MM.1S (cell line): Measurements from ENCODE around the gene CT83.

Experiments
- DNase-seq: peaks from one replicate; pipeline ENCODE4 v3.0.0-alpha.2; 2015
- H2AFZ ChIP-seq: fragments of 300-600 bp; sonication (generic); 2 replicates; pipeline ENCODE4 v1.6.0; 2016; ENCODE audit warnings: antibody characterized with exemption, low read length
- H3F3A ChIP-seq: fragments of 300-600 bp; sonication (generic); 2 replicates; pipeline ENCODE4 v1.6.1; 2016; ENCODE audit warnings: mild to moderate bottlenecking, antibody characterized with exemption, low read length, moderate library complexity, mixed read lengths; ENCODE audit not compliant: insufficient read depth
- H3K27ac ChIP-seq: fragments of 300-600 bp; sonication (generic); 2 replicates; pipeline ENCODE4 v1.5.1; 2016; ENCODE audit warnings: mild to moderate bottlenecking, low read length
- H3K27me3 ChIP-seq: fragments of 300-600 bp; sonication (generic); replicated peaks from 2 replicates; pipeline ENCODE4 v1.6.0; 2016; ENCODE audit warnings: low read length; ENCODE audit not compliant: insufficient read depth
- H3K36me3 ChIP-seq: fragments of 300-600 bp; sonication (generic); replicated peaks from 2 replicates; pipeline ENCODE4 v1.6.1; 2016; ENCODE audit warnings: mild to moderate bottlenecking, low read length, mixed read lengths; ENCODE audit not compliant: insufficient read depth
- H3K4me1 ChIP-seq: fragments of 300-600 bp; sonication (generic); 2 replicates; pipeline ENCODE4 v1.6.1; 2016; ENCODE audit warnings: low read length, mixed read lengths
- H3K4me2 ChIP-seq: fragments of 300-600 bp; sonication (generic); 2 replicates; pipeline ENCODE4 v1.6.0; 2016; ENCODE audit warnings: low read depth, low read length
- H3K4me3 ChIP-seq: fragments of 300-600 bp; sonication (generic); 2 replicates; pipeline ENCODE4 v1.5.1; 2016; ENCODE audit warnings: low read length, mixed read lengths
- H3K79me2 ChIP-seq: fragments of 300-600 bp; sonication (generic); 2 replicates; pipeline ENCODE4 v1.6.1; 2016; ENCODE audit warnings: mixed run types, low read length, mixed read lengths
- H3K9ac ChIP-seq: fragments of 300-600 bp; sonication (generic); 2 replicates; pipeline ENCODE4 v1.6.1; 2016; ENCODE audit warnings: low read length, mixed read lengths
- H3K9me2 ChIP-seq: fragments of 300-600 bp; sonication (generic); replicated peaks from 2 replicates; pipeline ENCODE4 v1.6.1; 2016; ENCODE audit warnings: mild to moderate bottlenecking, low read length, mixed read lengths; ENCODE audit not compliant: insufficient read depth
- H3K9me3 ChIP-seq: fragments of 300-600 bp; sonication (generic); replicated peaks from 2 replicates; pipeline ENCODE4 v1.6.1; 2016; ENCODE audit warnings: mild to moderate bottlenecking, low read length, mixed read lengths; ENCODE audit not compliant: insufficient read depth
- H4K20me1 ChIP-seq: fragments of 300-600 bp; sonication (generic); 2 replicates; pipeline ENCODE4 v1.6.1; 2016; ENCODE audit warnings: mild to moderate bottlenecking, low read length, moderate library complexity, mixed read lengths; ENCODE audit not compliant: insufficient read depth
- EZH2 ChIP-seq: fragments of 300-600 bp; sonication (generic); optimal IDR thresholded peaks from 2 replicates; pipeline ENCODE3; 2017; ENCODE audit warnings: low read depth, mild to moderate bottlenecking, antibody characterized with exemption, low read length, mixed read lengths
- EZH2phosphoT487 ChIP-seq: fragments of 300-600 bp; sonication (generic); IDR thresholded peaks from 2 replicates; pipeline ENCODE4 v1.6.1; 2018; ENCODE audit warnings: antibody characterized with exemption, low read length
- TF ChIP-seq, protein P1 (sequence below): fragments of 300-600 bp; sonication (generic); IDR thresholded peaks from 2 replicates; pipeline ENCODE4 v1.5.1; 2016; ENCODE audit warnings: antibody characterized with exemption, low read length, mixed read lengths

CT83 gene

DNA sequence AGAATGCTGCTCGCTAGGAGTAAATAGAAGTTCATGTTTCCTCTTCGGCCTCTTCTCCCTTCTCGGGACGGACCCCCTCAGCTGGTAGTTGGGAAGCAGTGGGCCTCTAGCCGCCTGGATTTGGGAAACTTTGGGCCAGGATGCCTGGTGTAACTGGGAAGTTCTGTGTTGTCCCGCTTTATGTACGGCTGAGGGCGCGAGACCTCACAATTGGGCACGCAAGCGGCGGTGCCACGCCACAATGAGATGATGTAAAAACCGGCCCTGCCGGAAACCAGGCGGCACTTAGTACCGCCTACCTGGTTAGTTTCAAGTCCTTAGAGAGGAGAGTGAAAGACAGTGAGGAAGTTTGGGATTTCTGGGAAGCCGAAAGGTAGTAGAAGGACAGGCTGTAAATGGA, at the start of gene CT83:
CT83 (minus strand) TSS at position 155 of the 400 bp plus-strand sequence; CDS start at position 35, 120 bp downstream.
- Histone ChIP-seq H3K9ac (no peak within 1 kb of the TSS), H3K27me3 (no peaks in the 10 kb centered on the region), H3K4me3 (no peak within 1 kb of the TSS), H3K4me1 (no peaks in the 10 kb centered on the region), H3F3A (no peaks in the 10 kb centered on the region), H3K9me3 (no peaks in the 10 kb centered on the region), H3K27ac (no peak within 1 kb of the TSS), H3K9me2 (no peaks in the 10 kb centered on the region), H3K4me2 (no peak within 1 kb of the TSS), H4K20me1 (no peaks in the 10 kb centered on the region), H3K36me3 (no peaks in the 10 kb centered on the region), H3K79me2 (no peaks in the 10 kb centered on the region), H2AFZ (no peak within 1 kb of the TSS)
- no peak for DNase-seq
- TF ChIP-seq, protein P1, sequence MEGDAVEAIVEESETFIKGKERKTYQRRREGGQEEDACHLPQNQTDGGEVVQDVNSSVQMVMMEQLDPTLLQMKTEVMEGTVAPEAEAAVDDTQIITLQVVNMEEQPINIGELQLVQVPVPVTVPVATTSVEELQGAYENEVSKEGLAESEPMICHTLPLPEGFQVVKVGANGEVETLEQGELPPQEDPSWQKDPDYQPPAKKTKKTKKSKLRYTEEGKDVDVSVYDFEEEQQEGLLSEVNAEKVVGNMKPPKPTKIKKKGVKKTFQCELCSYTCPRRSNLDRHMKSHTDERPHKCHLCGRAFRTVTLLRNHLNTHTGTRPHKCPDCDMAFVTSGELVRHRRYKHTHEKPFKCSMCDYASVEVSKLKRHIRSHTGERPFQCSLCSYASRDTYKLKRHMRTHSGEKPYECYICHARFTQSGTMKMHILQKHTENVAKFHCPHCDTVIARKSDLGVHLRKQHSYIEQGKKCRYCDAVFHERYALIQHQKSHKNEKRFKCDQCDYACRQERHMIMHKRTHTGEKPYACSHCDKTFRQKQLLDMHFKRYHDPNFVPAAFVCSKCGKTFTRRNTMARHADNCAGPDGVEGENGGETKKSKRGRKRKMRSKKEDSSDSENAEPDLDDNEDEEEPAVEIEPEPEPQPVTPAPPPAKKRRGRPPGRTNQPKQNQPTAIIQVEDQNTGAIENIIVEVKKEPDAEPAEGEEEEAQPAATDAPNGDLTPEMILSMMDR = no peak
- TF ChIP-seq EZH2phosphoT487 = no peak
- no peak for TF ChIP-seq EZH2

- no peak for DNase-seq
- Histone ChIP-seq H3K9me3 (no peaks in the 10 kb centered on the region), H3K4me3 (no peak overlapping the region), H3K4me1 (no peaks in the 10 kb centered on the region), H3K9ac (no peak overlapping the region), H3K79me2 (no peaks in the 10 kb centered on the region), H4K20me1 (no peaks in the 10 kb centered on the region), H3K9me2 (no peaks in the 10 kb centered on the region), H3K36me3 (no peaks in the 10 kb centered on the region), H3K4me2 (no peak overlapping the region), H3F3A (no peaks in the 10 kb centered on the region), H3K27ac (no peak overlapping the region), H2AFZ (no peak overlapping the region), H3K27me3 (no peaks in the 10 kb centered on the region)
- TF ChIP-seq EZH2 = no peak
- TF ChIP-seq, protein P1 = no peak
- no peak for TF ChIP-seq EZH2phosphoT487
Measured at GRCh38 chrX:116499780-116500179, 37.0 kb upstream of the CT83 start.

GRCh38 chrX:116493271-116493670, 30.5 kb upstream of the CT83 start:
- no peaks in the 10 kb centered on the region for H4K20me1 ChIP-seq
- no peak overlapping the region for H3K4me3 ChIP-seq
- TF ChIP-seq EZH2phosphoT487 (no peak), EZH2 (no peak)
- TF ChIP-seq, protein P1 = no peak
- H3K4me1 ChIP-seq = no peaks in the 10 kb centered on the region
- no peak overlapping the region for H3K9ac ChIP-seq
- H3K27ac ChIP-seq = no peak overlapping the region
- no peaks in the 10 kb centered on the region for H3K79me2 ChIP-seq
- H3K27me3 ChIP-seq = no peaks in the 10 kb centered on the region
- H2AFZ ChIP-seq = no peak overlapping the region
- DNase-seq = no peak
- no peaks in the 10 kb centered on the region for H3K9me3 ChIP-seq
- no peaks in the 10 kb centered on the region for H3F3A ChIP-seq
- no peaks in the 10 kb centered on the region for H3K36me3 ChIP-seq
- no peaks in the 10 kb centered on the region for H3K9me2 ChIP-seq
- no peak overlapping the region for H3K4me2 ChIP-seq
